ENCODE results near the gene PLAC9.

DNA sequence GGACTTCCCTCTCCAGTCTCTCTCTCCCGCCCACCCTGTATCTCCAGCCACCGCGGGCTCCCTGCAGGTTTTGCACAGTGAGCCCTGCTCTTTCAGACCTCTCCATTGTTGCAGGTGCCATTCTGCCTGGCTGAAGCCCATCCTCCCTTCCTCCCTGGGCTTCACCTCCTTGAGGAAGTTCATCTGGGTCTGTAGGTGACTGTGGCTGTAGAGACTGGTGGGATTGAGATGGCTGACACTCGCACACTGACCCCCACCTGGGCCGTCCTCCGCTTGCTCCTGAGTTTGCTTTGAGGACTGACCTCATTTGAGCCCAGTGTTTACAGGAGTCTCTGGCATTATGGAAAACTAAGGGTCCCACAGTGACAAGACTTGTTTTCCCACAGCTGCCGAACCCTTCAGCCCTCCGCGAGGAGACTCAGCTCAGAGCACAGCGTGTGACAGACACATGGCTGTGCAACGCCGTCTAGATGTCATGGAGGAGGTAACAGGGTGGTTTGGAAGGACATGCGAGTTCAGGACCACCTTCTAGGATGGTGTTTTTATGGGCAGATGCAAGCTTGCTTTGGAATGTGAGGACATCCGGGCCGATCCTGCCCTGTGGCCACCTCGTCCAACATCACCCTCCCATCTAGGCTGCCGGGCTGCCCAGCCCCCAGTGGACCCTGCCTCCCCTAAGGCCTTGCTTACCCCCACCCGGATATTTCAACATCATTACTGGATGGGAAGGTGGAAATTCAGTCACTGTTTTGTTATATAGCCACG lies 9.3 kb downstream of the PLAC9 start:
- TF ChIP-seq, protein P1, sequence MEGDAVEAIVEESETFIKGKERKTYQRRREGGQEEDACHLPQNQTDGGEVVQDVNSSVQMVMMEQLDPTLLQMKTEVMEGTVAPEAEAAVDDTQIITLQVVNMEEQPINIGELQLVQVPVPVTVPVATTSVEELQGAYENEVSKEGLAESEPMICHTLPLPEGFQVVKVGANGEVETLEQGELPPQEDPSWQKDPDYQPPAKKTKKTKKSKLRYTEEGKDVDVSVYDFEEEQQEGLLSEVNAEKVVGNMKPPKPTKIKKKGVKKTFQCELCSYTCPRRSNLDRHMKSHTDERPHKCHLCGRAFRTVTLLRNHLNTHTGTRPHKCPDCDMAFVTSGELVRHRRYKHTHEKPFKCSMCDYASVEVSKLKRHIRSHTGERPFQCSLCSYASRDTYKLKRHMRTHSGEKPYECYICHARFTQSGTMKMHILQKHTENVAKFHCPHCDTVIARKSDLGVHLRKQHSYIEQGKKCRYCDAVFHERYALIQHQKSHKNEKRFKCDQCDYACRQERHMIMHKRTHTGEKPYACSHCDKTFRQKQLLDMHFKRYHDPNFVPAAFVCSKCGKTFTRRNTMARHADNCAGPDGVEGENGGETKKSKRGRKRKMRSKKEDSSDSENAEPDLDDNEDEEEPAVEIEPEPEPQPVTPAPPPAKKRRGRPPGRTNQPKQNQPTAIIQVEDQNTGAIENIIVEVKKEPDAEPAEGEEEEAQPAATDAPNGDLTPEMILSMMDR (IDR thresholded peaks at IDR 0.05; ENCODE audit: extremely low read depth in 1 of 2, insufficient read depth in 1 of 2, low read depth in 1 of 2, low read length in 2 of 2), result no peak
- TF ChIP-seq EZH2 (IDR thresholded peaks at IDR 0.05; ENCODE audit: borderline replicate concordance, low read depth, low read length, severe bottlenecking) (no peak), POLR2A (IDR thresholded peaks at IDR 0.05; ENCODE audit: low read depth, low read length) (no peak)
